ENCODE data around the gene LY6G6C. TPM values are rescaled to one million over a fixed set of nuclear protein-coding genes. Genes with fewer than 3 reads are reported as not detected.
A peak's percentile ranks its signal among the peaks of the same experiment; 100 is the strongest.

The LY6G6C gene
- total and polyA plus RNA-seq, 2 of the 13 experiments (the other 11 are each of a cell fraction or from before 2014, with no cell fraction given) = 0.15 TPM; not detected in 1

DNA sequence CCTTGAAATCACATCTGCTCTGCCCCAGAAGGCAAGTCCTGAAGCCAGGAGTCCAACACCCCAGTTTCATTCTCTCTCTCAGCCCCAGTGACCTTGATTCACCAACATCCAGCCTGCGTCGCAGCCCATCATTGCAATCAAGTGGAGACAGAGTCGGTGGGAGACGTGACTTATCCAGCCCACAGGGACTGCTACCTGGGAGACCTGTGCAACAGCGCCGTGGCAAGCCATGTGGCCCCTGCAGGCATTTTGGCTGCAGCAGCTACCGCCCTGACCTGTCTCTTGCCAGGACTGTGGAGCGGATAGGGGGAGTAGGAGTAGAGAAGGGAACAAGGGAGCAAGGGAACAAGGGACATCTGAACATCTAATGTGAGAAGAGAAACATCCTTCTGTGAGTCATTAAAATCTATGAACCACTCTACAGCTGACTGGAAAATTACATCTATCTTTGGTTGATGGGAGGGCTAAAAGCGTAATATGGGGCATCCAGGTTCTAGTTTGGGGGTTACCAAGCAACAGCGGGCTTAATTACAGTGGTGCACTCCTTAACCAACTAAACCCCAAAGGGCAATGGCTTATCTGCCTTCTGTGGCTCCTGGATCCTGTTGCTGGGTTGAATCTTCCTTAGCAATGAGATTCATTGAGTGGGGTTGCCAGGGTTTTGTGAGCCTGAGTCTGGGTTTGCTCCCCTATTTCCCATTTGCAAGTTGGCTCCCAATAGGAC, 3.9 kb downstream of the LY6G6C start (continued):
- TF ChIP-seq EHMT2 (IDR thresholded peaks at IDR 0.05; ENCODE audit: borderline replicate concordance, low read depth, low read length) (no peak), TFAP4 (IDR thresholded peaks at IDR 0.05; ENCODE audit: borderline replicate concordance, low read depth) (0 out of 2 replicates have a peak, but pooled peaks have one; percentile 16), KLF16 (CRISPR knock-in tag; IDR thresholded peaks at IDR 0.05) (no peak), ZNF770 (CRISPR knock-in tag; IDR thresholded peaks at IDR 0.05) (no peak), ZNF605 (CRISPR knock-in tag; IDR thresholded peaks at IDR 0.05) (no peak), ZNF747 (CRISPR knock-in tag; IDR thresholded peaks at IDR 0.05; ENCODE audit: borderline replicate concordance) (no peak), HDAC1 (CRISPR knock-in tag; IDR thresholded peaks at IDR 0.05) (no peak), POGZ (CRISPR knock-in tag; IDR thresholded peaks at IDR 0.05) (no peak), BRD4 (CRISPR knock-in tag; IDR thresholded peaks at IDR 0.05) (no peak), GATAD1 (CRISPR knock-in tag; IDR thresholded peaks at IDR 0.05) (peak; percentile 41; the same call in 1 of the 2 replicates), ZNF160 (CRISPR knock-in tag; IDR thresholded peaks at IDR 0.05) (no peak), ZNF34 (CRISPR knock-in tag; IDR thresholded peaks at IDR 0.05; ENCODE audit: borderline replicate concordance) (no peak), RCOR2 (CRISPR knock-in tag; IDR thresholded peaks at IDR 0.05) (no peak), ZFAT (CRISPR knock-in tag; conservative IDR thresholded peaks at IDR 0.05) (no peak), KDM1A (CRISPR knock-in tag; IDR thresholded peaks at IDR 0.05) (no peak), REPIN1 (CRISPR knock-in tag; IDR thresholded peaks at IDR 0.05; ENCODE audit: borderline replicate concordance, low read depth) (no peak), ISL2 (CRISPR knock-in tag; IDR thresholded peaks at IDR 0.05) (no peak)
- TF ChIP-seq, protein P1, sequence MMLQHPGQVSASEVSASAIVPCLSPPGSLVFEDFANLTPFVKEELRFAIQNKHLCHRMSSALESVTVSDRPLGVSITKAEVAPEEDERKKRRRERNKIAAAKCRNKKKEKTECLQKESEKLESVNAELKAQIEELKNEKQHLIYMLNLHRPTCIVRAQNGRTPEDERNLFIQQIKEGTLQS (CRISPR knock-in tag; IDR thresholded peaks at IDR 0.05) = no peak
- TF ChIP-seq, protein P2, sequence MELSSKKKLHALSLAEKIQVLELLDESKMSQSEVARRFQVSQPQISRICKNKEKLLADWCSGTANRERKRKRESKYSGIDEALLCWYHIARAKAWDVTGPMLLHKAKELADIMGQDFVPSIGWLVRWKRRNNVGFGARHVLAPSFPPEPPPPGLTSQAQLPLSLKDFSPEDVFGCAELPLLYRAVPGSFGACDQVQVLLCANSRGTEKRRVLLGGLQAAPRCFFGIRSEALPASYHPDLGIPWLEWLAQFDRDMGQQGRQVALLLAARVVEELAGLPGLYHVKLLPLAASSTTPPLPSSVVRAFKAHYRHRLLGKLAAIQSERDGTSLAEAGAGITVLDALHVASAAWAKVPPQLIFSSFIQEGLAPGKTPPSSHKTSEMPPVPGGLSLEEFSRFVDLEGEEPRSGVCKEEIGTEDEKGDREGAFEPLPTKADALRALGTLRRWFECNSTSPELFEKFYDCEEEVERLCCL (CRISPR knock-in tag; IDR thresholded peaks at IDR 0.05; ENCODE audit: borderline replicate concordance) = no peak
- TF ChIP-seq, protein P3, sequence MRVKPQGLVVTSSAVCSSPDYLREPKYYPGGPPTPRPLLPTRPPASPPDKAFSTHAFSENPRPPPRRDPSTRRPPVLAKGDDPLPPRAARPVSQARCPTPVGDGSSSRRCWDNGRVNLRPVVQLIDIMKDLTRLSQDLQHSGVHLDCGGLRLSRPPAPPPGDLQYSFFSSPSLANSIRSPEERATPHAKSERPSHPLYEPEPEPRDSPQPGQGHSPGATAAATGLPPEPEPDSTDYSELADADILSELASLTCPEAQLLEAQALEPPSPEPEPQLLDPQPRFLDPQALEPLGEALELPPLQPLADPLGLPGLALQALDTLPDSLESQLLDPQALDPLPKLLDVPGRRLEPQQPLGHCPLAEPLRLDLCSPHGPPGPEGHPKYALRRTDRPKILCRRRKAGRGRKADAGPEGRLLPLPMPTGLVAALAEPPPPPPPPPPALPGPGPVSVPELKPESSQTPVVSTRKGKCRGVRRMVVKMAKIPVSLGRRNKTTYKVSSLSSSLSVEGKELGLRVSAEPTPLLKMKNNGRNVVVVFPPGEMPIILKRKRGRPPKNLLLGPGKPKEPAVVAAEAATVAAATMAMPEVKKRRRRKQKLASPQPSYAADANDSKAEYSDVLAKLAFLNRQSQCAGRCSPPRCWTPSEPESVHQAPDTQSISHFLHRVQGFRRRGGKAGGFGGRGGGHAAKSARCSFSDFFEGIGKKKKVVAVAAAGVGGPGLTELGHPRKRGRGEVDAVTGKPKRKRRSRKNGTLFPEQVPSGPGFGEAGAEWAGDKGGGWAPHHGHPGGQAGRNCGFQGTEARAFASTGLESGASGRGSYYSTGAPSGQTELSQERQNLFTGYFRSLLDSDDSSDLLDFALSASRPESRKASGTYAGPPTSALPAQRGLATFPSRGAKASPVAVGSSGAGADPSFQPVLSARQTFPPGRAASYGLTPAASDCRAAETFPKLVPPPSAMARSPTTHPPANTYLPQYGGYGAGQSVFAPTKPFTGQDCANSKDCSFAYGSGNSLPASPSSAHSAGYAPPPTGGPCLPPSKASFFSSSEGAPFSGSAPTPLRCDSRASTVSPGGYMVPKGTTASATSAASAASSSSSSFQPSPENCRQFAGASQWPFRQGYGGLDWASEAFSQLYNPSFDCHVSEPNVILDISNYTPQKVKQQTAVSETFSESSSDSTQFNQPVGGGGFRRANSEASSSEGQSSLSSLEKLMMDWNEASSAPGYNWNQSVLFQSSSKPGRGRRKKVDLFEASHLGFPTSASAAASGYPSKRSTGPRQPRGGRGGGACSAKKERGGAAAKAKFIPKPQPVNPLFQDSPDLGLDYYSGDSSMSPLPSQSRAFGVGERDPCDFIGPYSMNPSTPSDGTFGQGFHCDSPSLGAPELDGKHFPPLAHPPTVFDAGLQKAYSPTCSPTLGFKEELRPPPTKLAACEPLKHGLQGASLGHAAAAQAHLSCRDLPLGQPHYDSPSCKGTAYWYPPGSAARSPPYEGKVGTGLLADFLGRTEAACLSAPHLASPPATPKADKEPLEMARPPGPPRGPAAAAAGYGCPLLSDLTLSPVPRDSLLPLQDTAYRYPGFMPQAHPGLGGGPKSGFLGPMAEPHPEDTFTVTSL (CRISPR knock-in tag; IDR thresholded peaks at IDR 0.05; ENCODE audit: borderline replicate concordance) = no peak

Data from HepG2 (cell line).